ENCODE measurements around the gene VAV3. TPM values are rescaled to one million over a fixed set of nuclear protein-coding genes. Genes with fewer than 3 reads are reported as not detected.

The VAV3 gene
- total and polyA plus RNA-seq, 12 donors, result 1.1 to 8.5 (median 4.1) TPM

GRCh38 chr1:107975851-107976250, 10.9 kb upstream of the VAV3 start:
- 84 to 94% (median 89%) methylated on average over 4 of the region's 4 CpGs for WGBS, 4 donors
- no peaks in the 10 kb centered on the region for H3K9me3 ChIP-seq (replicated peaks in 1 of 3)

GRCh38 chr1:107974090-107974489, 9.1 kb upstream of the VAV3 start:
- Histone ChIP-seq H3K36me3 (replicated peaks in 1 of 2) (no peaks in the 10 kb centered on the region), H3K4me1 (replicated peaks in 1 of 2) (no peaks in the 10 kb centered on the region), H3K4me3 (no peak overlapping the region), H3K27me3 (no peaks in the 10 kb centered on the region), H3K27ac (no peak overlapping the region), H3K9me3 (replicated peaks in 1 of 3) (no peaks in the 10 kb centered on the region)
- DNase-seq, result no peak
- TF ChIP-seq CTCF (IDR thresholded peaks at IDR 0.05), result no peak
- no peak for TF ChIP-seq POLR2A (IDR thresholded peaks at IDR 0.05)
- WGBS, 4 donors, result 22 to 43% (median 26%) methylated on average over 2 of the region's 2 CpGs
- intact Hi-C loops (cut with DNase I), result no loop called here

More at GRCh38 chr1:107975851-107976250, 10.9 kb upstream of the VAV3 start:
- H3K4me1 ChIP-seq (replicated peaks in 1 of 2), result no peaks in the 10 kb centered on the region
- intact Hi-C loops (cut with DNase I), result no loop called here
- no peaks in the 10 kb centered on the region for H3K36me3 ChIP-seq (replicated peaks in 1 of 2)
- no peak for DNase-seq
- no peaks in the 10 kb centered on the region for H3K27me3 ChIP-seq
- H3K4me3 ChIP-seq, result no peak overlapping the region
- H3K27ac ChIP-seq, result no peak overlapping the region
- no peak for TF ChIP-seq CTCF (IDR thresholded peaks at IDR 0.05)
- TF ChIP-seq POLR2A (IDR thresholded peaks at IDR 0.05), result no peak

GRCh38 chr1:107972391-107973180, 7.6 kb upstream of the VAV3 start:
- Histone ChIP-seq H3K27me3 (no peaks in the 10 kb centered on the region), H3K4me1 (replicated peaks in 1 of 2) (no peaks in the 10 kb centered on the region), H3K27ac (no peak overlapping the region), H3K9me3 (replicated peaks in 1 of 3) (no peaks in the 10 kb centered on the region), H3K4me3 (no peak overlapping the region), H3K36me3 (replicated peaks in 1 of 2) (no peaks in the 10 kb centered on the region)
- intact Hi-C loops (cut with DNase I), result no loop called here
- no peak for DNase-seq
- 39 to 51% (median 48%) methylated on average over 3 of the region's 3 CpGs for WGBS, 4 donors
- TF ChIP-seq CTCF (IDR thresholded peaks at IDR 0.05) (no peak), POLR2A (IDR thresholded peaks at IDR 0.05) (no peak)

GRCh38 chr1:107966550-107966949, 1.6 kb upstream of the VAV3 start:
- H3K9me3 ChIP-seq (replicated peaks in 1 of 3), result no peaks in the 10 kb centered on the region
- WGBS, 4 donors, result 80 to 86% (median 82%) methylated on average over 8 of the region's 8 CpGs
- intact Hi-C loops (cut with DNase I), result loop anchor here in 1 of 2 donors (5.0 to 10.0 kb wide), 2 partner anchors 72 to 156 kb away; no protein-coding TSS in a partner anchor
- H3K4me3 ChIP-seq, result no peak overlapping the region
- no peaks in the 10 kb centered on the region for H3K4me1 ChIP-seq (replicated peaks in 1 of 2)
- TF ChIP-seq POLR2A (IDR thresholded peaks at IDR 0.05) (no peak), CTCF (IDR thresholded peaks at IDR 0.05) (no peak)
- no peak for DNase-seq
- peaks cover 5% of the 10 kb centered on the region for H3K27me3 ChIP-seq
- H3K36me3 ChIP-seq (replicated peaks in 1 of 2), result no peaks in the 10 kb centered on the region
- no peak overlapping the region for H3K27ac ChIP-seq

All from adrenal gland (tissue), 12 donors.